HG03575 (cell line): ENCODE data around the gene SPTLC3.

Experiments
- ATAC-seq: cut with Tn5 transposase; IDR thresholded peaks from one replicate; pipeline ENCODE4 v1.9.1; 2021; ENCODE audit not compliant: unreplicated experiment, insufficient number of reproducible peaks, low FRiP score; ENCODE audit errors: extremely low read depth

SPTLC3 gene

DNA sequence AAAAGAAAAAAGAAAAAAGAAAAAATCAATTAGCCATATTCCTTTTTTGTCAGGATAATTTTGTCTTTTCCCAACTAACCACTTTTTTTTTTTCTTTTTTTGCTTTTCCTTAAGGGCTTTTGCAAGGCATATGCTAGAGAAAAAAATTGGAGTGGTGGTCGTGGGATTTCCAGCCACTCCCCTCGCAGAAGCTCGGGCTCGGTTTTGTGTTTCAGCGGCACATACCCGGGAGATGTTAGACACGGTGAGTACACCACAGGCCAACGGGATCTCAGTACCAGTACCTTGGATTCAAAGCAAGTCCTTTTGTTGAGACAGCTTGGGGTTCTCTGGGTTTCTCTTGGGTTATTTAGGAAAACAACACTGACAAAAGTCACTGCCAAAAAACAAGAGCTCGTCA, 151.1 kb downstream of the SPTLC3 start:
- no peak for ATAC-seq

DNA sequence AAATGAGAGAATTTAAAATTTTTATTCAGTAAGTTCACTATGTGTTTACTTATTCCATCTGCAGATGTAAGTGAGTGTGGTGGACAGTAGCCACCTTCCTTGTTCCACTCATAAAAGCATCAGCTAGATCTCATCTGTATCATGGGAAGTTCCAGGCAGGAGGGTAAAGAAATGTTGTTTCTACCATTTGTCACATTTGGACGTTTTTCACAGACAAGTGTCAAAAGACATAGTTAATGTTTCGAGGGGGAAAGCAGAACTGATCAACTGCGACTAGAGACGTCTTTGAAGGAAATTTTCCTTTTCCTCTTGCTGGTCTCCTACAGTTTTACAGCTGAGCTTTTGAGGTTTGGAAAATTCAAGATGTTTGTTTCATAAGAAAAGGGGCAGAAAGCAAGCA, 156.4 kb downstream of the SPTLC3 start:
- no peak for ATAC-seq

DNA sequence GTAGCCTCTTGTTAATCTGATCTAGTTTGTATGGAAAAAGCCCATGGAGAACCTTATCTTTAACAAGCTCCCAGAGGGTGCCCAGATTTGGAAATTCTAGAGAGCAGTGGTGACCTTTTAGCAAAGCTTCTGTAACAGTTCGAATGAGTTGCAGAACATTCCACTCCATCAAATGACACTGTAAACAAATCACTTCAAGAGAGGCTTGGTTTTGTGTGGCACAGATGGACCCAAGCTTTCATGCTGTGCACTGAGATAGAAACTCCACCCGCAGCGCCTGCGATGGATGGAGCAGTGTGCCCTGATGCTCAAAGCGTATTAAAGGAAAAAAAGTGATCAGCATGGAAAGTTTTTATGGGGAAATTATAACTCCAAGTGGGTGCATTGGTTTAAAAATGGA, 157.2 kb downstream of the SPTLC3 start:
- ATAC-seq = no peak

DNA sequence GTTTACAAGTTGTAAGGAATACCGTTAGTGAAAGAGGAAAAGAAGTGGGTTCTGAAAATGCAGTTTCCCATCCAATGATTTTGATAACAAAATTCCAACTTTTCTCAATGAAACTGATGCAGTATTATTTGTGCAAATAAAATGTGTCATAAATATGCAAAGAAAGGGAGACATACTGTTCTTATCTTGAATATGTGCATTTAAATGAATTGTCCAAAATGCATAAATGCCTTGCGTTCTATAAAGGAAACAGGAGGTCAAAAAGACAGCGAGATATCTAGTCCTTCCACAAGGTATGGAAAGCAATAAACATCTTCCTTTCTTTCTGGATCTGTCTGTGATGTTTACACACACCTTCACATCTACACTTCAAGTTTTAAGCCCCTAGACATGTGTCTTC, 157.7 kb downstream of the SPTLC3 start:
- no peak for ATAC-seq

DNA sequence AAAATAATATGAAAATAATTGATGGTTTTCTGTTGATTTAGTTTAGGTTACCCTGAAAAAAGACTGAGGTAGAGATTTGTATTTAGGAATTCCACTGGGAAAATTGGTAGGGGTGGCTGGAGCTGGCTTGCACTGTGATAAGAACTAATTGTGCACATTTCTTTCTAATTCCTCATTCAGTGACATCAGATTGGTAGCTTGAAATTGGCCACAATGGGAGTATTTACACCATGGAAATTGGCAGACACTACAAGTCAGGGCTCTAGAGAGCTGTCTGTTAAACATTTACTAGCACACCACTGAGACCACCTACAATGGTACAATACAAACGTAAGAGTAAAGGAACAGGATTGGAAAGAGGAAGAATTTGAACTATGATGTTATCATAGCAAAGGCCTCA, 160.3 kb downstream of the SPTLC3 start:
- ATAC-seq = no peak

DNA sequence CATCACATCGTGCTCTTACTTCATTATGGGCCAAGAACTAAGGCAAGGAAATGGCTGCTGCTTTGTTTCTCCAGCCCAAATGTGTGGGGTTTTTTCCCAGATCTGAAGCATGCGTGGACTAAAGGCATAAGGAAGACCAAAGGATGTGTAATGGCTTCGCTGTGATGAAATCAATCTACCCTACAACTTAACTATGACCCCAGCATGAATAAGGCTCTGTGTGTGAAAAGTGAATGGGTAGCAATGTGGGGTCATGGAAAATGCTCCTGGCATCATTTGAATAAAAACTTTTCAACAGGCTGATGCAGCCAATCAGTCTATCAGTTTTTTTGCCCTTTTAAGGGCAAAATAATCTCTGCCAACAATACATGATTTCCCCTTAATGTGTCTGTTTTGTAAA, 162.0 kb downstream of the SPTLC3 start:
- ATAC-seq = no peak

DNA sequence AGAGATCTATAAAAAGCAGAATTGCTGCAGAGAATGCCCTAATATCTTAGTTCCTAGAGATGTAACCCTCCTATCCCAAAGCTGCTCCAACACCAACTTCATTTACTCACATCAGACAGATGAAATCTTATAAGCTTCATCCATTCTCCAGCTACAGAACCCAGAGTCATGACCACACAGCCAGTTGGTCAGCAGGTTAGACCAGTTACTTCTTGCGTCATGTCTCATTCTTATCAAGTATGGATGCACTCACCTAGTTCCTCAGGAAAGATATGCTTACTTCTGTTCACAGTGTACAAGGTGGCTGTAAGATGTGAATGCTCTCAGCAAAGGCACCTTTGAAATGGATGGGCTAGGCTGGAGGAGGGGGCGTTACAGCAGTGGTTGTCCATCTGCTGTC, 164.4 kb downstream of the SPTLC3 start:
- no peak for ATAC-seq

DNA sequence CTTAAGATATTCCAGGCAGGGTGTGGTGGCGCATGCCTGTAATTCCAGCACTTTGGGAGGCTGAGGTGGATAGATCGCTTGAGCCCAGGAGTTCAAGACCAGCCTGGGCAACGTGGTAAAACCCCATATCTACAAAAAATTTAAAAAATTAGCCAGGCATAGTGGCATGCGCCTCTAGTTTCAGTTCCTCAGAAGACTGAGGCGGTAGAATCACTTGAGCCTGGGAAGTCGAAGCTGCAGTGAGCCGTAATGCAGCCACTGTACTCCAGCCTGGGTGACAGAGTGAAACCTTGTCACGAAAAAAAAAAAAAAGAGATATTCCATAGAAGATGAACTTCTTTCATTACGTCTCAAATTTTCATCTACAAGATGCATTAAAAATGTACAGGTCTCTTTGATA, 165.6 kb downstream of the SPTLC3 start:
- no peak for ATAC-seq

DNA sequence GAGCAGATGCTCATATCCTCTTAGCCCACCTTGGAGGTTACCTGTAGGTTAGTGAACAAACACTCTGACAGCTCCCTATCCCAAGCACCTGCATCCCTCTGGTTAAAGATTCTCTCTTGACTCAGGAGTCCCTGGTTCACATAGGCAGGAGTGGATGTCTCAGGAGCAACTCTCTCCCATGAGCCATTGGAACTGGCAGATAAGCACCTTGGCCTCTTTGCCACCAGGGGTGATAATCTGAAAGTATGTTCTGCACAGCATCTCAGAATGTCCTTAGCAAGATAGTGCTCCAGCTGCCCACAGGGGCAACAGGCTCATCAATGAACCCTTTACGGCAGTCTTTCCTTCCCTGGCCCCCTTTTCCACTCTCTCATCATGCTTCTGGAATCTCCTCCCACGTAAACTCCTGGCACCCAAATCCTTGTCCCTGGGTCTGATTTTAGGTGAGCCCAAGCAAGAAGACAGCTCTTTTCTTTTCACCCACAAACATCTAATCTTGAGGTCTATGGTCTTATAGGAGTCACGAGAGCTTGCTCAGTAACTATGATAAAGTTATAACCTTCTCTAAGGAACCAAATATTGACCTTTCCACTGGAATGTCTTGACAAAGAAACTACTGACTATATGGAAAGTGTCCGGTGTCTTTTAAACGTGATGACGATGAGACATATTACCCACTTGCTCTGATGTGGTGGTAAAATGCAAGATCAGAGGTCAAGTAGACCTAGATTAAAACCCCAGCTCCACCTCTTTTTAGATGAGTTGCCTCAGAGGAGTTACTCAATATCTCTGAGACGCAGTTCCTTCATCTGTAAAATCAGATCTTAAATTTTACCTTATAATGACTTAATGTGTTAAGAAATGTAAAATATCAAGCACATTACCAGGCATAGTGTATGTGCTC, 172.5 kb downstream of the SPTLC3 start:
- no peak for ATAC-seq

DNA sequence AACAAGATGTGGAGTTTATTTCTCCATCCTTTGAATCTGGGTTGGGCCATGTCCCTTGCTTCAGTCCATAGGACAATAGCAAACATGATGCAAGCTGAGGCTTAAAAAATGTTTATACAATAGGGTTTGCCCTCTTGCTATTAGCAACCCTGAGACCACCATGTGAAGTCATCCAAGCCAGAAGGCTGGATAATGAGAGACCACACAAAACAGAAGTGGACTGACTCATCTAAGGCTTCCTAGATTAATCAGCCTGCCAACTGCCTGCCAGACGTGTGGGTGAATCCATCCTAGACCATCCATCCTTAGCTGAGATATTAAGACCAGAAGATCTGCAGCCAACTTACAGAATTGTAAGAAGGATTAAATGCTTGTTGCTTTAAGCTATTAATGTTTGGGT, 174.2 kb downstream of the SPTLC3 start:
- ATAC-seq = no peak

DNA sequence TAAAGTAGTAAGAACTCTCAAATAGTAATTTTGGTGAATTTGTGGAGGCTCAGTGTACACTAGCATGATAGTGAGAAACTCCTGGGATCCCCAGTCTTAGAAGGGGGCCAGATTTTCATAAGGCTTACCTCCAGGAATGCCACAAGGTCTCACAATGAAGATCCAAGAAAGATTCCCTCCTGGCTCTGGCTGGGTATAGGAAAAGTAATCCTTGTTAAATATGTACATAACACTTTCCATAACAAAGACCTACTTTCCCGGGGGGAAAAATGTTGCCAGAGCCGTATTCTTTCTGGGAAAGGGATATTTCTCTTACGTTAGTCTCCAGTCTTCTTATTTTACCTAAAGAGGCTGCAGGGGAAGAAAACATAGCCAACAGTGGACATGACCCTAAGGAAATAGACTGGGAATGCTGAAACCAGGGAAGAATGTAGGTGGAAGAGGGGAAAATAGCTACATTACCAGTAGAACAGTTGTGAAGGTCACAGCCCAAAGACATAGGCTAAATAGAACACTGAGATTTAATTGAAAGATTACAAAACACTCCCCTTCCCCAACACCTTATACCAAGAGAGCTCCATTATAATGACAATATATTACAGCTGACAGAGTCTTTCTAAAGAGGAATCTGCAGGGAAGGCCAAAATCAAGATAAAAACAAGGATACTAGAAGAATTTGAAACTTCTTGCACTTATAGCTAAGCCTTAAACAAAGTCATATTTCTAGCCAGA, 177.4 kb downstream of the SPTLC3 start:
- no peak for ATAC-seq

DNA sequence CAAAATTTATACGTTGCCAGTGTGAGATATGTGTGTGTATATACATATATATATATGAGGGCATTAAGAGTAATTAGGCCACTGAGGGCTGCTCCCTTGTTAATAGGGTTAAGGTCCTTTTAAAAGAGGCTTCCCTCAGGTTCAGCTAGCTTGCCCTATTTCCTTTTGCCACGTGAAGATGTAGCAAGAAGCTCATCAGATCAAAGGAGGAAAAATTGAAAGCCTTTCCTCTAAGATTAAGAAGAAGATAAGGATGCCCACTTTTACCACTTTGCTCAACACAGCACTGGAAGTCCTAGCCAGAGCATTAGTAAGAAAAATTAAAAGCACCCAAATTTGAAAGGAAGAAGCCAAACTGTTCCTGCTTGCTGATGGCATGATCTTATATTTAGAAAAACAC, 179.1 kb downstream of the SPTLC3 start:
- no peak for ATAC-seq

DNA sequence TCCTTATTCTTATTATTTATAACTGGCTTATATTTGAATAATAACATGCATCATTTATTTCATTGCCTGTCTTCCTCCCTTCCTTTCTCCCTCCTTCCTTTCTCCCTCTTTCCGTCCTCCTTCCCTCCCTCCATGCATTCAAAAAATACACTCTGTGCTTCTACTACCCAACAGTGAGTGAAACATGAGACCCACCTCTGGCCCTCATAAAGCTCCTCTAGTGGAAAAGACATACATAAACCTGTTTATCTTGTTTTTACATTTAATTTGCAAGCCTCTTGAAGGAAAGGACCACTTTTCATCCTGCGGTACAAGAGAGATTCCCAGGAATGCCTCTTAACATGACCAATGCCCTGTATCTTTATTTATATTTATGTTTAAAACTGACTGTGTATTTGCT, 190.5 kb downstream of the SPTLC3 start:
- ATAC-seq = no peak

DNA sequence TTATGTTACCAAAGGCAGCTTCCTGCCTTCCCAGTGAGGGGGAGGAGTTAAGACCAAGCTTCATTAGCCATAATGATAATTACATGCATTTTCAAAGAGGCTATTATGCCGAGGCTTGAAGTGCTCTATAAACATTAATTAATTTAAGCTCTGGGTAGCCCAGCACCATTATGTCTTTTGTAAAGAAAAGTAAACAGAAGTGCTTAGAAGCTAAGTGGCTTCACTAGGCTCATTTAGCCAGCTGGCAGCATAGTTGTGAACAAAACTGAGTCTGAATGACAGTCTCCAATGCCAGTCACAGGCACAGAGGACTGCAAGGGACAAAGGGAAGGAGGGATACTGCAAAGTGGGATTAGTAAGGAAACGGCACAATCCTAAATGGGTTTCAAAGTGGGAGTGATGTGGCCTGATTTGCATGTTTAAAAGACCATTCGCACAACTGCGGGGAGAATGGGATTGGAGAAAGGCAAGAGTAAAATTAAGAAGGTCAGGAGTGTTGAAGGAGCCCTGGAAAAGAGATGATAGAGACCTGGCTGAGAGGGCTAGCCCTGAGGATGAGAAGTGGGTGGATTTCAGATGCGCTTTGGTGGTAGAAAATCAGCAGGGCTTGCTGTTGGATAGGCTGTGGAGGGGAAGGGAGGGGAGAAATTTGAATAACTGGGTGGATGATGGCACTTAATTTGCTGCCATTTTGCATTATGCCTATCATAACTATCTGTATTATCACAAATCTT, 192.2 kb downstream of the SPTLC3 start:
- no peak for ATAC-seq

DNA sequence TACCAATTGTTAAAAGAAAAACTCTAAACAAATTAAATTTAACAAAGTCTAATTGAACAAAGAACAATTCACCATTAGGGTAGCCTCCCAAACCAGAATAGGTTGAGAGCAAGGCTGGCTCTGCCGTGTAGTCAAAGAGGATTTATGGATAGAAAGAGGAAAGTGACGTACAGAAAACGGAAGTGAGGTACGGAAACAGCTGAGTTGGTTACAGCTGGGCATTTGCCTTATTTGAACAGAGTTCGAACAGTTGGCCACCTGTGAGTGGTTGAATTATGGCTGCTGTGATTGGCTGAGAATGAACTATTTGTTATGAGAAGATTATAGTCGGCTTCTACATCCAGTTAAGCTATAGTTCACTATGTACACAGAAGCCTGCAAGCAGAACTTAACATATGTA, 193.8 kb downstream of the SPTLC3 start:
- ATAC-seq = no peak

DNA sequence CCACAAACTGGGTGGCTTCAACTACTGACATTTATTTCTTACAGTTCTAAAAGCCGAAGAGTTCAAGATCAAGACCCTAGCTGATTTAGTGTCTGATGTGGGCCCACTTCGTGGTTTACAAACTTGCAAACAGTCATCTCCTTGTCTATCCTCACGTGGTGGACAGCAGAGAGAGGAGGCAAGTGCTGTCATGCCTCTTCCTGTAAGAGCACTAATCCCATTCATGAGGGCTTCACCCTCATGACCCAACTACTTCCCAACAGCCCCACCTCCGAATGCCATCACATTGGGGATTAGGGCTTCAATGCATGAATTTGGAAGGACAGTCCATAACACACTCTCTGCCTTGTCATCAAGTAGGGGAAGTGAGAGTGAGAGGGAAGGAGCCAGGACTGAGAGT, 196.7 kb downstream of the SPTLC3 start:
- no peak for ATAC-seq

DNA sequence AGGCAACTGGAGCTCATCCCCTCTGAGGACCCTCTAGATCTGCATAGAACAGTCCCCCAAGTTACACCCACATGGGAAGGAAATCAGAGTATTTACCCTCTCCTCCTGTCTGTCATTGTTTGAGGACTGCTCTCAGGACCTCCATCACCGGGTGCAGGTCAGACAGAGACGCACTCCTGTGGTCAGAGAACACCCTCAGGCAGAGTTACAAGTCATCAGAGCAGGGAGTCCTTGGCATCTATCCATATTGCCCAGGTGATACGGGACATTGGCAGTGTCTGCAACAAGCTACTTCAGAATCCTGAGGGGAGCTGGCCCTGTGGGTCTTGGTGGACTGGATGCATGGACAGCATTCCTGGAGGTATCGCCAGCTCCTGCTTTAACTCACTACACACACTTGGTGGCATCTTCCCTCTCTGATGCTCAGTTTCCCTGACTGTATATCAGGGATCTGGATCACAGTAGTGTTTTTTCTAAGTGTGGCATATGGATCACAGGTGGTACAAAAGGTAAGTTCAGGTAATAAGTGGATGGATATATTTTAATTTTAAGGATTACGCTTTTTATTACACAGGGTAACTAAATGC, 197.2 kb downstream of the SPTLC3 start:
- no peak for ATAC-seq

DNA sequence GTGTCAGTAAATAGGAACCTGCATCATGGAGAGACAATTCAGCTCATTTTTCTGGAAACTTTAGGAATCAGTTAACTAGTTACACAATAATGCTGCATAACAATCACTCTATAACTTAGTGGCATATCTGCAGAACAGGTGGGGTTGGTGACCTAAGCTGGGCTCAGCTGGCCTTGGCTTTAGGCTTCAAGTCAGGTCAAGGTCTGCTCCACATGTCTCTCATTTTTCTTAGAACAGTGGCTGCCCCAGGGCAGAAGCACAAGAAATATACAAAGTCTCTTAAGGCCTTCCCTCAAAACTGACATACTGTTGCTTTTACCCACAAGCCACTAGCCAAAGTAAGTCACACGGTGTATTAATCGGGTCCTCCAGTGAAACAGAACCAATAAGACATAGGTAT, 198.2 kb downstream of the SPTLC3 start:
- no peak for ATAC-seq

DNA sequence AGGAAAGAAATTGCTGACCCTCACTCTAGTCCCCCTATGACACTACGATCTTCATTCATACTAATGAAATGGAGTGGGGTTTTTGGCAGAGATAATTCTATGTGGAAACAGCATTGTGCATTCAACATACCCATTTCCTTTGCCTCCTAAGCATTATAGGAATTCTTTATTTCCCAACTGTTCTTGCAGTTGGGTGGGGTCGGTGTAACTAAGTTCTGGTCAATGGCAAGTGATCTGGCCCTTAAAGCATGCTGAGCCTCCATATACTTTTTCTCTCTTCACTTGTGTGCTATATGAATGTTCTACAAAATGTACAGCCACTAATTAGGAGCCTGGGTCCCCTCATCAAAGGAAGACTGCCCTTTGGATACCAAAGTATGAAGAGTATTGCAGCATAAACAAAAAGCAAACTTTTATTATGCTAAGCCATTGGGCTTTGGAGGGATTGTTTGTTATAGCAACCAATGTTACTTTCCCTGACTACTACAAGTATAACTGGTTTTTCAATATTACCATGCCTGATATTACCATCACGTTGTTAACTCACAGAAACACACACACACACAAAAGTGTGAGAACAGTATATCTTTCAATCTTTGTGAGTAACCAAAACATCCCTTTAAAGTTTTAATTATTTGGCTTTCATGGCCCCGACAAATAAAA, 203.3 kb downstream of the SPTLC3 start:
- ATAC-seq = no peak
